H9 (cell line): ENCODE data around the gene ARHGAP9. TPM values are rescaled to one million over a fixed set of nuclear protein-coding genes. Genes with fewer than 3 reads are reported as not detected.
"Not testable (repeated sequence)": the region's sequence is repeated elsewhere in the genome, so short reads cannot be mapped to it uniquely, and the experiment has no call there.

Source experiments
- DNase-seq: peaks from one replicate; pipeline ENCODE4 v3.0.0-alpha.2; 2017
- H2AFZ ChIP-seq: one replicate; pipeline ENCODE4 v1.6.1; 2013; ENCODE audit warnings: mild to moderate bottlenecking, low read length, control low read depth, moderate library complexity
- H2AK5ac ChIP-seq: 2 replicates; pipeline ENCODE4 v1.6.1; 2013; ENCODE audit warnings: low read length, control low read depth, mixed read lengths; ENCODE audit not compliant: insufficient read length
- H2BK120ac ChIP-seq: one replicate; pipeline ENCODE4 v1.6.1; 2013; ENCODE audit warnings: low read depth, mild to moderate bottlenecking, low read length, control low read depth, inconsistent platforms; ENCODE audit not compliant: poor library complexity, severe bottlenecking
- H2BK12ac ChIP-seq: 2 replicates; pipeline ENCODE4 v1.6.1; 2013; ENCODE audit warnings: low read length, control low read depth, mixed read lengths, low read depth; ENCODE audit not compliant: insufficient read length
- H2BK15ac ChIP-seq: 2 replicates; pipeline ENCODE4 v1.6.1; 2013; ENCODE audit warnings: low read depth, low read length, control low read depth
- H2BK20ac ChIP-seq: one replicate; pipeline ENCODE4 v1.6.1; 2013; ENCODE audit warnings: low read depth, mild to moderate bottlenecking, low read length, control low read depth, inconsistent platforms; ENCODE audit not compliant: poor library complexity, severe bottlenecking
- H2BK5ac ChIP-seq: 2 replicates; pipeline ENCODE4 v1.6.1; 2013; ENCODE audit warnings: low read length, control low read depth, mixed read lengths; ENCODE audit not compliant: insufficient read length
- H3K14ac ChIP-seq: 2 replicates; pipeline ENCODE4 v1.6.1; 2013; ENCODE audit warnings: low read length, control low read depth; ENCODE audit not compliant: insufficient read depth
- H3K18ac ChIP-seq: 2 replicates; pipeline ENCODE4 v1.6.1; 2013; ENCODE audit warnings: low read depth, mild to moderate bottlenecking, mixed read lengths, low read length, control low read depth; ENCODE audit not compliant: insufficient read length
- H3K23ac ChIP-seq: 2 replicates; pipeline ENCODE4 v1.6.1; 2013; ENCODE audit warnings: low read length, control low read depth, mixed read lengths, low read depth; ENCODE audit not compliant: insufficient read length
- H3K23me2 ChIP-seq: 2 replicates; pipeline ENCODE4 v1.6.1; 2013; ENCODE audit warnings: low read depth, mild to moderate bottlenecking, mixed read lengths, low read length, control low read depth; ENCODE audit not compliant: insufficient read length, poor library complexity, severe bottlenecking
- H3K27ac ChIP-seq: 2 replicates; pipeline ENCODE4 v1.5.1; 2013; ENCODE audit warnings: low read length, control low read depth, mixed read lengths, low read depth; ENCODE audit not compliant: insufficient read length
- H3K27me3 ChIP-seq: 2 replicates; pipeline ENCODE4 v1.6.1; 2013; ENCODE audit warnings: low read length, control low read depth, inconsistent platforms; ENCODE audit not compliant: insufficient read depth
- H3K4ac ChIP-seq: 2 replicates; pipeline ENCODE4 v1.6.1; 2013; ENCODE audit warnings: low read depth, mild to moderate bottlenecking, control low read depth, inconsistent platforms, low read length, moderate library complexity
- H3K4me1 ChIP-seq: 2 replicates; pipeline ENCODE4 v1.6.1; 2013; ENCODE audit warnings: low read length, control low read depth, inconsistent platforms; ENCODE audit not compliant: insufficient read depth
- H3K4me2 ChIP-seq: 2 replicates; pipeline ENCODE4 v1.6.1; 2013; ENCODE audit warnings: low read length, control low read depth, mixed read lengths; ENCODE audit not compliant: insufficient read length, insufficient read depth
- H3K56ac ChIP-seq: 2 replicates; pipeline ENCODE4 v1.6.1; 2013; ENCODE audit warnings: low read depth, mild to moderate bottlenecking, mixed read lengths, low read length, control low read depth; ENCODE audit not compliant: insufficient read length
- H3K79me1 ChIP-seq: 2 replicates; pipeline ENCODE4 v1.6.1; 2013; ENCODE audit warnings: low read depth, mild to moderate bottlenecking, moderate library complexity, low read length, control low read depth, inconsistent platforms; ENCODE audit not compliant: insufficient read depth, poor library complexity, severe bottlenecking
- H3K79me2 ChIP-seq: 2 replicates; pipeline ENCODE4 v1.6.1; 2013; ENCODE audit warnings: low read length, control low read depth, inconsistent platforms; ENCODE audit not compliant: insufficient read depth
- H3K9ac ChIP-seq: 2 replicates; pipeline ENCODE4 v1.6.1; 2013; ENCODE audit warnings: low read length, control low read depth, mixed read lengths; ENCODE audit not compliant: insufficient read length; ENCODE audit errors: extremely low read depth
- H3K9me3 ChIP-seq: one replicate; pipeline ENCODE4 v1.6.1; 2013; ENCODE audit warnings: low read depth, low read length, inconsistent platforms; ENCODE audit not compliant: control insufficient read depth
- H3T11ph ChIP-seq: one replicate; pipeline ENCODE4 v1.6.1; 2013; ENCODE audit warnings: mild to moderate bottlenecking, low read length, control low read depth, inconsistent platforms
- H4K20me1 ChIP-seq: one replicate; pipeline ENCODE4 v1.6.1; 2013; ENCODE audit not compliant: control insufficient read depth, insufficient read length, insufficient read depth
- H4K5ac ChIP-seq: 2 replicates; pipeline ENCODE4 v1.6.1; 2013; ENCODE audit warnings: low read depth, mild to moderate bottlenecking, mixed read lengths, low read length, control low read depth; ENCODE audit not compliant: insufficient read length
- H4K8ac ChIP-seq: replicated peaks from 2 replicates; pipeline ENCODE4 v1.6.1; 2013; ENCODE audit warnings: low read length, control low read depth, mixed read lengths, low read depth; ENCODE audit not compliant: insufficient read length
- H4K91ac ChIP-seq: 2 replicates; pipeline ENCODE4 v1.6.1; 2013; ENCODE audit warnings: low read depth, mild to moderate bottlenecking, moderate library complexity, mixed read lengths, low read length, control low read depth; ENCODE audit not compliant: insufficient read length
- H3K27ac Mint-ChIP-seq, 3 experiments: 2 replicates in 2 of 3; 3 replicates in 1 of 3; pipeline ENCODE4 v1.8.0; 2020 to 2021; ENCODE audit warnings: mixed read lengths in 3 of 3, mild to moderate bottlenecking in 1 of 3, moderate library complexity in 1 of 3
- H3K27me3 Mint-ChIP-seq: 2 replicates; pipeline ENCODE4 v1.8.0; 2021; ENCODE audit warnings: low read depth, mild to moderate bottlenecking, moderate library complexity, mixed read lengths
- H3K36me3 Mint-ChIP-seq, 3 experiments: 2 replicates in 2 of 3; 3 replicates in 1 of 3; pipeline ENCODE4 v1.8.0; 2020 to 2021; ENCODE audit warnings: low read depth in 3 of 3, mixed read lengths in 3 of 3; ENCODE audit not compliant: insufficient read depth in 1 of 3
- H3K4me1 Mint-ChIP-seq, 2 experiments: 2 replicates each; pipeline ENCODE4 v1.8.0; 2020; ENCODE audit warnings: mixed read lengths in 2 of 2
- H3K4me3 Mint-ChIP-seq, 2 experiments: 2 replicates in 1 of 2; 3 replicates in 1 of 2; pipeline ENCODE4 v1.8.0; 2020 to 2021; ENCODE audit warnings: mild to moderate bottlenecking in 2 of 2, mixed read lengths in 2 of 2, moderate library complexity in 1 of 2
- H3K9me3 Mint-ChIP-seq, 2 experiments: 2 replicates in 1 of 2; 3 replicates in 1 of 2; pipeline ENCODE4 v1.8.0; 2020; ENCODE audit warnings: mild to moderate bottlenecking in 2 of 2, mixed read lengths in 2 of 2, moderate library complexity in 1 of 2
- WGBS: extraction: QIAGEN DNeasy Blood & Tissue Kit; methylation state at CpG from one replicate; pipeline ENCODE4 v1.1.7; 2013; ENCODE audit warnings: missing lambda C conversion rate, low lambda C conversion rate, mixed read lengths; ENCODE audit not compliant: insufficient read length; ENCODE audit errors: extremely low coverage; 5-methylcytosine and 5-hydroxymethylcytosine counted together
- total RNA-seq: library from RNA; stranded (reverse); gene quantifications from 2 replicates; pipeline ENCODE4 v1.2.1, GENCODE V29; 2021
- TF ChIP-seq, protein P1 (sequence below): fragments of 200-600 bp; sonication (generic); conservative IDR thresholded peaks from 3 replicates; pipeline ENCODE4 v1.8.0; 2021; ENCODE audit warnings: antibody characterized with exemption, mild to moderate bottlenecking

Gene ARHGAP9
- total RNA-seq, 1 experiment from 2014 or later = 3.7 TPM

DNA sequence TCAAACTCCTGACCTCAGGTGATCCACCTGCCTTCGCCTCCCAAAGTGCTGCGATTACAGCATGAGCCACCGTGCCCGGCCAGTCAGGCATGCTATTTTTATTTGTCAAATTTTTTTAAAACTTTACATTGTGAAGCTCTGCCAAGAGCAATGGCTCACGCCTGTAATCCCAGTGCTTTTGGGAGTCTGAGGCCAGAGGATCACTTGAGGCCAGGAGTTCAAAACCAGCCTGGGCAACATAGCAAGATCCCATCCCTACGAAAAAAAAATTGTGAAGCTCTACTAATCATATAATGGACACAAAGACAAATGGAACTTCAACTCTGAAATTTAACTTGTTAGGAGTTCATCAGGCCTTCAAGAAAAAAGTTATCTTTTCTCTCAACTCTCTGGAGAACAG lies 50.7 kb downstream of the ARHGAP9 start:
- Histone ChIP-seq H3K18ac (no peak overlapping the region), H3K79me1 (no peaks in the 10 kb centered on the region), H2BK15ac (no peak overlapping the region), H3K27ac (no peak overlapping the region), H4K91ac (no peak overlapping the region), H3K23ac (no peak overlapping the region), H3K27me3 (no peaks in the 10 kb centered on the region), H3T11ph (no peak overlapping the region), H3K23me2 (peaks cover 8% of the 10 kb centered on the region), H3K9me3 (no peaks in the 10 kb centered on the region), H3K79me2 (no peaks in the 10 kb centered on the region), H2BK12ac (no peak overlapping the region), H3K4ac (no peak overlapping the region), H4K20me1 (no peaks in the 10 kb centered on the region), H2BK5ac (no peak overlapping the region), H2AK5ac (no peak overlapping the region), H4K8ac (no peak overlapping the region), H3K4me1 (no peaks in the 10 kb centered on the region), H2BK20ac (no peak overlapping the region), H3K14ac (no peak overlapping the region), H3K56ac (no peak overlapping the region), H3K9ac (no peak overlapping the region), H4K5ac (no peak overlapping the region), H3K4me2 (no peak overlapping the region), H2BK120ac (no peak overlapping the region), H2AFZ (no peak overlapping the region)
- Mint-ChIP-seq H3K4me3 (peak overlapping the region; percentile 90 to 99), H3K27ac (peak overlapping the region; percentile 35 to 68 (median 45); a peak in 4 of 7 replicates), H3K36me3 (peaks cover 2 to 18% (median 8%) of the 10 kb centered on the region in 3 experiments; a peak in 6 of 7 replicates), H3K4me1 (peaks cover 20 to 27% of the 10 kb centered on the region in 2 experiments), H3K27me3 (no peaks in the 10 kb centered on the region), H3K9me3 (no peaks in the 10 kb centered on the region; a peak in 1 of 5 replicates)
- no peak for DNase-seq
- TF ChIP-seq, protein P1, sequence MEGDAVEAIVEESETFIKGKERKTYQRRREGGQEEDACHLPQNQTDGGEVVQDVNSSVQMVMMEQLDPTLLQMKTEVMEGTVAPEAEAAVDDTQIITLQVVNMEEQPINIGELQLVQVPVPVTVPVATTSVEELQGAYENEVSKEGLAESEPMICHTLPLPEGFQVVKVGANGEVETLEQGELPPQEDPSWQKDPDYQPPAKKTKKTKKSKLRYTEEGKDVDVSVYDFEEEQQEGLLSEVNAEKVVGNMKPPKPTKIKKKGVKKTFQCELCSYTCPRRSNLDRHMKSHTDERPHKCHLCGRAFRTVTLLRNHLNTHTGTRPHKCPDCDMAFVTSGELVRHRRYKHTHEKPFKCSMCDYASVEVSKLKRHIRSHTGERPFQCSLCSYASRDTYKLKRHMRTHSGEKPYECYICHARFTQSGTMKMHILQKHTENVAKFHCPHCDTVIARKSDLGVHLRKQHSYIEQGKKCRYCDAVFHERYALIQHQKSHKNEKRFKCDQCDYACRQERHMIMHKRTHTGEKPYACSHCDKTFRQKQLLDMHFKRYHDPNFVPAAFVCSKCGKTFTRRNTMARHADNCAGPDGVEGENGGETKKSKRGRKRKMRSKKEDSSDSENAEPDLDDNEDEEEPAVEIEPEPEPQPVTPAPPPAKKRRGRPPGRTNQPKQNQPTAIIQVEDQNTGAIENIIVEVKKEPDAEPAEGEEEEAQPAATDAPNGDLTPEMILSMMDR = no peak
- no CpG with 5 or more reads among the region's 6 CpGs for WGBS

DNA sequence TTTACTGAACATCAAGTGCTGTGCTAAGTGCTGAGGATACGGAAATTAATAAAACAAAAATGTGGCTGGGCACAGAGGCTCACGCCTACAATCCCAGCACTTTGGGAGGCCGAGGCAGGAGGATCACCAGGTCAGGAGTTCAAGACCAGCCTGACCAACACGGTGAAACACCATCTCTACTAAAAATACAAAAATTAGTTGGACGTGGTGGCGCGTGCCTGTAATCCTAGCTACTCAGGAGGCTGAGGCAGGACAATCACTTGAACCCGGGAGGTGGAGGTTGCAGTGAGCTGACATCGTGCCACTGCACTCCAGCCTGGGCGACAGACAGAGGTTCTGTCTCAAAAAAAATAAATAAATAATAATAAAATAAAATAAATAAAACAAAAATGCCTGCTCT lies 52.7 kb downstream of the ARHGAP9 start:
- H2AFZ ChIP-seq, H3K9me3 ChIP-seq, H4K91ac ChIP-seq, H3K79me2 ChIP-seq, H2BK12ac ChIP-seq, H2BK20ac ChIP-seq, H3K4me1 ChIP-seq, H3K4me2 ChIP-seq, H3K27ac ChIP-seq, H3K56ac ChIP-seq, H2BK15ac ChIP-seq, H3K9me3 Mint-ChIP-seq, H4K8ac ChIP-seq, H3K23ac ChIP-seq, H2BK120ac ChIP-seq, H3K79me1 ChIP-seq, H3T11ph ChIP-seq, H3K14ac ChIP-seq, H2BK5ac ChIP-seq, H3K18ac ChIP-seq, H2AK5ac ChIP-seq, H3K23me2 ChIP-seq, DNase-seq, H3K27me3 Mint-ChIP-seq, H3K9ac ChIP-seq, H3K4ac ChIP-seq, H4K20me1 ChIP-seq, H3K27me3 ChIP-seq, H4K5ac ChIP-seq: not testable (repeated sequence)
- peak overlapping the region in 1 of 2 experiments; percentile 38; a peak in 1 of 5 replicates for H3K4me3 Mint-ChIP-seq
- peaks cover 20 to 24% of the 10 kb centered on the region in 2 experiments for H3K4me1 Mint-ChIP-seq
- peak overlapping the region in 1 of 3 experiments; percentile 2; a peak in 1 of 7 replicates for H3K27ac Mint-ChIP-seq
- no CpG with 5 or more reads among the region's 10 CpGs for WGBS
- peaks cover 4 to 23% (median 15%) of the 10 kb centered on the region in 3 experiments; a peak in 6 of 7 replicates for H3K36me3 Mint-ChIP-seq
